HG03196 (cell line): ENCODE results near the gene NRARP.
"Not testable (repeated sequence)": the region's sequence is repeated elsewhere in the genome, so short reads cannot be mapped to it uniquely, and the experiment has no call there.

Experiments used
- ATAC-seq: cut with Tn5 transposase; IDR thresholded peaks from one replicate; pipeline ENCODE4 v1.9.1; 2021; ENCODE audit not compliant: unreplicated experiment

The NRARP gene, protein sequence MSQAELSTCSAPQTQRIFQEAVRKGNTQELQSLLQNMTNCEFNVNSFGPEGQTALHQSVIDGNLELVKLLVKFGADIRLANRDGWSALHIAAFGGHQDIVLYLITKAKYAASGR

GRCh38 chr9:137302118-137302448 is at the start of gene NRARP:
Gene NRARP, minus strand, starts transcription at chr9:137302271. Its CDS starts 343 bp downstream, at chr9:137301928.
- peak; percentile 63 for ATAC-seq

GRCh38 chr9:137350696-137351584 is 48.9 kb upstream of the NRARP start:
- no peak for ATAC-seq

DNA sequence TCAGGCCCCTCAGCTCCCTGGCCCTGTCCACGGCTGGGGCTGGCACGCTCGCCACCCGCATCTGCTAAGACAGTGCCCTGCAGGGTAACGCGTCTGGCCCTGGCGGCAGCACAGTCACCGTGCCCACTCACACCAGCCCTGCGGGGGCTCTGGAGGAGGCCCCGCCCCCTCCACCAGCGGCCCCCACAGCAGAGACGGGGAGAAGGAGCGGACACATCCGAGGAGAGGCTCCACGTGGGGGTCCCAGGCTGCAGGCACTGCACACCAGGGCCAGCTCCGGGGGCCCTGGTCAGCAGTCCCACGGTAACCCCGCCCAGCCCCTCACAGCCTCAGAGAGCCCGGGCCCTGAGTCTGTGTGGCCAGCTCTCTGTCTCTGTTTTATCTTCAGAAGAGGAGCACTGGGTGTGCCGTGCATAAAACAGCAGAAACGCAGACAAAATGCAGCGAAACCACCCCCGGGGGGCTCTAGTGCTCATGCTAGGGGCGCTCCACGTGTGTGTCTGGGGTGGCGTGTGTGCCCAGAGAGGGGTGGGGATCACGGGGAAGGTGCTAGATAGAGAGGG is 47.5 kb upstream of the NRARP start:
- no peak for ATAC-seq

- ATAC-seq, result no peak
Measured at GRCh38 chr9:137348769-137349470, 46.8 kb upstream of the NRARP start.

DNA sequence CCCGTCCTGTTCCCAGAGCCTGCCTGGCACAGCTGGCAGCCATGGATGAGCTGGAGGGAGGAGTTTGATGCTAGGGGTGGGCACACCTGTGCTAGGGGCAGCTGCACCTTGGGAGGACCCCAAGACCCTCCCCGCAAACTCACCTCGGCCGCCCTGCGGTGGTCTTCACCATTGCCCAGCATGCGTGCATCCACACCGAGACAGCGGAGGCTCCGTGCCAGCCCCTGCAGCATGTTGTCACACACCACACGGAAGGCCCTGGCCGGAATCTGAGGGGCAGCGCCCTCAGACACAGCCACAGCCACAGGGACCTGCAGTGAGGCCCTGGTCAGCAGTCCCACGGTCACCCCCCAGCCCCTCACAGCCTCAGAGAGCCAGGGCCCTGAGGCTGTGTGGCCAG is 45.9 kb upstream of the NRARP start:
- no peak for ATAC-seq

DNA sequence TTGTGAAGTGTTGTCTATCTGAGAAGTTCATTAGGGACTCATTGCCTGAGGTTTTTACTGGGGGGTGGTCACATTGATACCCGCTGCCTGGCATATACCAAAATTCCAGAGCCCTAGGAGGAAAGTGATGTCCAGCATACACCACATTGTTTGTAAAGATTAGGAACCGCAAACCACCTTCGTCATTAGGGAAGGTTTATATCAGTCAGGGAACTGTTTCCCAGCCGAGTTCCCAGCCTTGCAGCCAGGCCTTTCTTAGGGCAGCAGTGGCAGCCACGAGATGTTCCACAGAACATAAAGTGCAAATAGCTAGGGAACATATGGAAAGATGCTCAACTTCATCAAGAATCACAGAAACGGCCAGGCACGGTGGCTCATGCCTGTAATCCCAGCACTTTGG is 40.4 kb upstream of the NRARP start:
- ATAC-seq, result no peak

- ATAC-seq, result no peak
Measured at GRCh38 chr9:137341227-137341626, 39.2 kb upstream of the NRARP start.

GRCh38 chr9:137339908-137340462 is 37.9 kb upstream of the NRARP start:
- ATAC-seq, result not testable (repeated sequence)

GRCh38 chr9:137339045-137339907 is 37.2 kb upstream of the NRARP start:
- no peak for ATAC-seq

GRCh38 chr9:137336735-137337134 is 34.7 kb upstream of the NRARP start:
- ATAC-seq, result no peak

- no peak for ATAC-seq
Measured at GRCh38 chr9:137333016-137333671, 31.1 kb upstream of the NRARP start.

DNA sequence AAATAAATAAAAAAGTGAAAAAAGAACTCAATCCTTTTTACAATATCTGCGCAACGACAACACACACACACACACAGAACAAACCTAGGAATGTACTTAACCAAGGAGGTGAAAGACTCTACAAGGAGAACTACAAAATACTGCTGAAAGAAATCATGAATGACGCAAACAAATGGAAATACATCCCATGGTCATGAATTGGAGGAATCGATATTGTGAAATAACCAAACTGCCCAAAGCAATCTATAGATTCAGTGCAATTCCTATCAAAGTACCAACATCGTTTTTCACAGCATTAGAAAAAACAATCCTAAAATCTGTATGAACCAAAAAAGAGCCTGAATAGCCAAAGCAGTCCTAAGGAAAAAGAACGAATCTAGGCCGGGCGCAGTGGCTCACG is 29.9 kb upstream of the NRARP start:
- ATAC-seq, result no peak

- no peak for ATAC-seq
Measured at GRCh38 chr9:137330689-137331088, 28.6 kb upstream of the NRARP start.

GRCh38 chr9:137329590-137329989 is 27.5 kb upstream of the NRARP start:
- not testable (repeated sequence) for ATAC-seq

- not testable (repeated sequence) for ATAC-seq
Measured at GRCh38 chr9:137327641-137328550, 25.8 kb upstream of the NRARP start.

- peak; percentile 64 for ATAC-seq
Measured at GRCh38 chr9:137326445-137327065, 24.5 kb upstream of the NRARP start.

DNA sequence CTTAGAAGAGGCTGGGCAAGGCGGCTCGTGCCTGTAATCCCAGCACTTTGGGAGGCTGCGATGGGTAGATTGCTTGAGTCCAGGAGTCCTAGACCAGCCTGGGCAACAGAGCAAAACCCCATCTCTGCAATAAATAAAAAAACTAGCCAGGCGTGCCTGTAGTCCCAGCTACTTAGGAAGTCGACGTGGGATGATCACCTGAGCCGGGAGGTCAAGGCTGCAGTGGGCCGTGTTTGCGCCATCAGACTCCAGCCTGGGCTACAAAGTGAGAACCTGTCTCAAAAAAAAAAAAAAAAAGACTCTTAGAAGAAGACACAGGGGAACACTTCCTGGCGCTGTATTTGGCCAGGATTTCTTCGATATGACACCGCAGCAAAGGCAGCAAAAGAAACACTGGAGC is 23.7 kb upstream of the NRARP start:
- ATAC-seq, result no peak

- ATAC-seq, result no peak
Measured at GRCh38 chr9:137325124-137325523, 23.1 kb upstream of the NRARP start.
